B cell (primary cell): ENCODE data around the gene HOOK2.

Experiments used
- CTCF ChIP-seq: fragments of 200-600 bp; IDR thresholded peaks from one replicate; pipeline ENCODE4 v1.8.0; 2022; ENCODE audit warnings: antibody characterized with exemption, mild to moderate bottlenecking
- EZH2 ChIP-seq: IDR thresholded peaks from 2 replicates; pipeline ENCODE4 v1.6.1; 2012; ENCODE audit warnings: borderline replicate concordance, low read depth, mild to moderate bottlenecking, moderate library complexity, low read length; ENCODE audit not compliant: insufficient read depth, poor library complexity, severe bottlenecking

DNA sequence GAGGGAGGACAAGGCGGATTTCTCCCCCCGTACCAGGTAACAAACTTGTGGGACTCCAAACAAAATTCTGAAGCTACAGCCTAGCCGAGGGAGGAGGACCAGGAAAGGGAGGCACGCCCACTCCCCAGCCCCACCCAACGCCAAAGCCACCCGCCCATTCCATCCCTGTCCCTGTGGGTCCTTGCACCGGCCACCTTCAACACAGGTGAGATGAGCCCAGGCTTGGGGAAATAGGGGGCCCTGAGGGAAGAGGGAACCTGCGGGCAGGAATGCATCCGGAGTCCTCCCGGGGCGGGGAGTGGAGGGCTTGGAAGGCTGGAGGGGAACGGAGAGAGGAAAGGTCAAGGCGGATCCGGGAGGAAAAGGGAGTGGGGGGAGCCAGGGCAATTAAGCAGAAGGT is 23.7 kb downstream of the HOOK2 start, which contains the start of gene BEST2:
- TF ChIP-seq CTCF (no peak), EZH2 (no peak)
